UCSD-AML1 (cell line): Measurements from ENCODE around the gene SPEM1.
A peak's percentile ranks its signal among the peaks of the same experiment; 100 is the strongest.

ENCODE experiments used
- DNase-seq: peaks from one replicate; lab custom pipeline; 2025; ENCODE audit not compliant: unreplicated experiment; lab: John Stamatoyannopoulos, UW

The SPEM1 gene, protein sequence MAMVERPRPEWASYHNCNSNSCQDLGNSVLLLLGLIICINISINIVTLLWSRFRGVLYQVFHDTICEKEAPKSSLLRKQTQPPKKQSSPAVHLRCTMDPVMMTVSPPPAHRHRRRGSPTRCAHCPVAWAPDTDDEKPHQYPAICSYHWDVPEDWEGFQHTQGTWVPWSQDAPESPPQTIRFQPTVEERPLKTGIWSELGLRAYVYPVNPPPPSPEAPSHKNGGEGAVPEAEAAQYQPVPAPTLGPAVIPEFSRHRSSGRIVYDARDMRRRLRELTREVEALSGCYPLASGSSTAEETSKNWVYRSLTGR

DNA sequence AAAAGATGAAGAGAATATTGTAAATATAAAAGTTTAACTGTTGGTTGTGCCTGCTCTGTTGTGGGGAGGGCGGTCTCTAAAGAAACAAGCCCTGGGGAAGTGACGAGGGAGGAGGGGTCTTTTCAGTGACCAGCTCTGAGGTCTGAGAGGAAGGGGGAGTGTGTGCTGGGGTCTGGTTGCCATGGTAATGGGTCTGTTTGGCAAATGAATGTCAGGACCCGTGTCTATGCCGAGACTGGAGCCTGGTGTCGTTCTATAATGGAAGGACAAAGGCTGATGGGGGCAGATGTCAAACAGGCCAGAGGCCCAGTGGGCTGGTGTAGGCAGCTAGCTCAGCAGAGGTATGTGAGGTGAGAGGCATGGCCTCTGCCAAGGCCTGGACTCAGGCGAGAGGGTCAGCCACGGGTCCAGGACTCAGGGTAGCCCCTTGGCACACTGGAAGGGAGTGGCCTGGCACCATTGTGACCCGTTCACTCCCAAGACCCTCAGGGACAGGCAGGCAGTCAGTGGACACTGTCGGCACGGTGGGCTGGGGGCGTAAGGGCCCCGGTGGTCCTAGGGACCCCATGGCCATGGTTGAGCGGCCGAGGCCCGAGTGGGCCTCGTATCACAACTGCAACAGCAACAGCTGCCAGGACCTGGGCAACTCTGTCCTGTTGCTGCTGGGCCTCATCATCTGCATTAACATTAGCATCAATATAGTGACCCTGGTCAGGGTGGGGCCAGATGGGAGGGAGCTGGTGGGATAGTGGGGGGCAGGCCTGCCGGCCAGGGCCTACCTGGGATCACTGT is at the start of gene SPEM1:
Gene SPEM1 (plus strand): TSS at position 506 of the 792 bp plus-strand sequence. CDS start 61 bp downstream, at position 567.
- no peak for DNase-seq

DNA sequence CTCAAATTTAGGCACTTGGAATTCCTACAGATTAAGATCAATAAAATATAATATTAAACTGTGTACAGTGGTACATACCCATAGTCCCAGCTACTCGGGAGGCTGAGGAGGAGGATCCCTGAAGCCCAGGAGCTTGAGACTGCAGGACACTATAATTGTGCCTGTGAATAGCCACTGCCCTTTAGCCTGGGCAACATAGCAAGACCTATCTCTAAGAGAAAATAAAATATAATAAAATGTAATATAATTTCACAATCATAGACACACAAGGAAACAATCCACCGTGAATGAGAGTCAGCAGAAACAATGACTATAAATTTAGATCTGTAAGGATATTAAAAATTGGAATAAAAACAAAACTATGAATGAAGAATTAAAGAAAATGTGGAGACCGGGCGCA is 49.3 kb upstream of the SPEM1 start:
- DNase-seq: no peak

DNA sequence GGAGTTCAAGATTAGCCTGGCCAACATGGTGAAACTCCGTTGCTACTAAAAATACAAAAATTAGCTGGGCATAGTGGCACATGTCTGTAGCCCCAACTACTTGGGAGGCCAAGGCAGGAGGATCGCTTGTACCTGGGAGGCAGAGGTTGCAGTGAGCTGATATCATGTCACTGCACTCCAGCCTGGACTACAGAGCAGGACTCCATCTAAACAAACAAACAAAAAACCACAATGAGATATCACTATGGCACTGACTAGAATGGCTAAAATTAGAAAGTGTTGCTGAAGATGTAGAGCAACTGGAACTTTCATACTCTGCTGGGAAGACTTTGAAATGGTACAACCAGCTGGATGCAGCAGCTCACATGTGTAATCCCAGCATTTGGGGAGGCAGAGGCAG is 45.8 kb upstream of the SPEM1 start:
- DNase-seq: no peak

DNA sequence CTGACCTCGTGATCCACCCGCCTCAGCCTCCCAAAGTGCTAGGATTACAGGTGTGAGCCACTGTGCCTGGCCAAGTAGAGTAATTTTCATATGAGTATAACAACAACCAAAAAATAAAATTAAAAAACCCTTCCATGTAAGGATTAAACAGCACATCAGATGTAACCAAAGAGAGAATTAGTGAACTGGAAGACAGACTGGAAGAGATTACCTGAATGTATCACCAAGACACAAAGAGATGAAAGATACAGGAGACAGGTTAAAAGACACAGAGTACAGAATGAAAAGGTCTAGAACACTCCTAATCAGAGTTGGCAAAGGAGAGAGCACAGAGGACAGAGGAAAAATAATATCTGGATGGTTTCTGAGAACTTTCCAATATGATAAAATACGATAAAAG is 41.0 kb upstream of the SPEM1 start:
- DNase-seq: no peak

DNA sequence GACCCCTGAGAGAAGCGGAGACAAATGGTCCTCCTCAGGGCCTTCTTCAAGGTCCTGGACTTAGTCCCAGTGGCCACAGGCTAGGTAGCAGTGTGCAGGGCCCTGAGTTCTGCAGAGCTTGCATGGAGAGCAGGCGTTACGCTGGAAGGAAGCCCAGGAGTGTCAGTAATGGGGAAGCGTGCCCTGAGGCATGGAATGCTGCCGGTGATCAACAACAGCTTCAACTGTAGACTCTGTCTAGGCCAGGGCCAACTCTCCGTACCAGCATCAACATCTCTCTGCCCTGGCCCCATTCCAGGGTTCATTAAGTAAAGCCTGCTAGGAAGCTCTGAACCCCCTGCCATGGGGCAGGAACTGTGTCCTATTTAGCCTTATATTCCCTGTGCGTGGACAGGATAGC is 39.8 kb upstream of the SPEM1 start:
- no peak for DNase-seq

DNA sequence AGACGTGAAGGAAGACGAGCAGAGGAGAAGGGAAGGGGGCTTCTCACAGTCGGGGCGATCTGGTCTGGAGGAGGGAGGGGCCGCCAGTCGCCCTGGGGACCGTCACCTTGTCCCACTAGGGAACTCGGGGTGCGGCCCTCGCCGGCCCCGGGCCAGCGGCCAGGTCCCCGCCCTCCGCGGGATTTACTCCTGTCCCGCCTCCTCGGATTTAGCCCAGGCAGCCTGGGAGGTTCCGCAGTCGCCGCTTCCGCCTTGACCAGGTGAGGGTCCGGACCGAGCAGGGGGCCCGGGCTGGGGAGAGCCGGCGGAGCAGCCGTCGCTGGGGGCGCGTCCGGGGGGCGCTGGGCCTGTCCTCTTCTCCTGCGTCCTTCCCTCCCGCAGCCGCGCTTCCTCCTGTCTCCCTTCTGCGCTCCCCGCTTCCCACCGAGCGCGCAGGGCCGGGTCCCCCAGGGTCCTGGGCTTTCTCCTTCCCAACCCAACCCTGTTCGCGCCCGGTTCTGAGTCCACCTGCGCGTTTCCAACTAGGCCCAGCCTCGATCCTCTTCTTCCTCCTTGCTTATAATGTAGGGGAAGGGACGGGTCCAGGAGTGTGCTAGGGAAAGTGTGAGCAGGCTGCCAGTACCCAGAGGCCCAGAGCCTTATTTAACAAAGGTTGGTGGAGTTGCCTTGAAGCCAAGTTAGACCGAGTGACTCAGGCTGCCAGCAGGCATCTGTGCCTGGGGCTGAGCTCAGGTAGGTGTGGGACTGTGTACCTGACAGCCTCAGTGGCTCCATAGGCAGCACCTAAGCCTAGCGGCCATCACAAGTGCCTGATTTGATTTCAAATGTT is 39.1 kb upstream of the SPEM1 start, which contains the start of gene TNK1:
Gene TNK1 (plus strand): TSS at position 235 of the 829 bp plus-strand sequence. CDS start 1,838 bp downstream, outside the sequence.
- DNase-seq: no peak

DNA sequence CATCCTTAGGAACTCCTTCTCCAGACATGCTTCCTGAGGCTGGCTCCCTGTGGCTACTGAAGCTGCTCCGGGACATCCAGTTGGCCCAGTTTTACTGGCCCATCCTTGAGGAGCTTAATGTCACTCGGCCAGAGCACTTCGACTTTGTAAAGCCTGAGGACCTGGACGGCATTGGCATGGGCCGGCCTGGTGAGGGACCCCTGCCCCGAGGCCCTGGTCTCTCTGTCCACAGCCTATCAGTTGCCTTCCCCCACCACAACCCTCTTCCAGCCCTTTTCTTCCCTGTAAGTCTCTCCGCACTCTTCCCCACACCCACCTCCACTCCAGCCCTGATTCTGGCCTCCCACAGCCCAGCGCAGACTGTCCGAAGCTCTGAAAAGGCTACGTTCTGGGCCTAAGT is 37.2 kb upstream of the SPEM1 start:
- DNase-seq: no peak

DNA sequence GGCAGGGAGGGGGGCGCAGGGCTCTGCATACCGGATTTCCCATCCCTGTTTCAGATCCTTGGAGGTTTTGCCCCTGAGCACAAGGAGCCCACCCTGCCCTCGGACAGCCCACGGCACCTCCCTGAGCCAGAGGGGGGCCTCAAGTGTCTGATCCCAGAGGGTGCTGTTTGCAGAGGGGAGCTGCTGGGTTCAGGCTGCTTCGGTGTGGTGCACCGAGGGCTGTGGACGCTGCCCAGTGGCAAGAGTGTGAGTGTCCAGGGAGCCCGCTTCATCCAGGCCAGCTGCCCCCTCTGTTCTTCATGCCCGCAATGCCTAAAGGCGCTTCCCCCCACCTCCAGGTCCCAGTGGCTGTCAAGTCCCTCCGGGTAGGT is 36.8 kb upstream of the SPEM1 start:
- DNase-seq: no peak

DNA sequence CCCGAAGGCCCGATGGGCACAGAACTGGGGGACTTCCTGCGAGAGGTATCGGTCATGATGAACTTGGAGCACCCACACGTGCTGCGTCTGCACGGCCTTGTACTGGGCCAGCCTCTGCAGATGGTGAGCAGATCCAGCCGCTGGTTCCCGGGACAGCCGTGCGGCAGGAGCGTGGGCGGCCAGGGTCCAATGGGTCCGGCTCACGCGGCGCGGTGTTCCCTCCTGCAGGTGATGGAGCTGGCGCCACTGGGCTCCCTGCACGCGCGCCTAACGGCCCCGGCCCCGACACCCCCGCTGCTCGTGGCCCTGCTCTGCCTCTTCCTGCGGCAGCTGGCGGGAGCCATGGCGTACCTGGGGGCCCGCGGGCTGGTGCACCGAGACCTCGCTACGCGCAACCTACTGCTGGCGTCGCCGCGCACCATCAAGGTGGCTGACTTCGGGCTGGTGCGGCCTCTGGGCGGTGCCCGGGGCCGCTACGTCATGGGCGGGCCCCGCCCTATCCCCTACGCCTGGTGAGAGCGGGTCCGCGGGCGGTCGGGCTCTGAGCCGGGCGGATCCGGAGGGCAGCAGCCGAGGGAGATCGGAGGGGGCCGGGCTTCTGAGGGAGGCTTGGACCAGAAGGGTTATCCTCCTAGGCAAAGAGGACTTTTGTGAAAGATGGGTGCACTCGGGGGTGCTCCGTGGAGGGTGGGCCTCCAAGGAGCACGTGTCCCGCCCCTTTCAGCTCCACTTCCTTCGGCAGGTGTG is 36.2 kb upstream of the SPEM1 start:
- no peak for DNase-seq

DNA sequence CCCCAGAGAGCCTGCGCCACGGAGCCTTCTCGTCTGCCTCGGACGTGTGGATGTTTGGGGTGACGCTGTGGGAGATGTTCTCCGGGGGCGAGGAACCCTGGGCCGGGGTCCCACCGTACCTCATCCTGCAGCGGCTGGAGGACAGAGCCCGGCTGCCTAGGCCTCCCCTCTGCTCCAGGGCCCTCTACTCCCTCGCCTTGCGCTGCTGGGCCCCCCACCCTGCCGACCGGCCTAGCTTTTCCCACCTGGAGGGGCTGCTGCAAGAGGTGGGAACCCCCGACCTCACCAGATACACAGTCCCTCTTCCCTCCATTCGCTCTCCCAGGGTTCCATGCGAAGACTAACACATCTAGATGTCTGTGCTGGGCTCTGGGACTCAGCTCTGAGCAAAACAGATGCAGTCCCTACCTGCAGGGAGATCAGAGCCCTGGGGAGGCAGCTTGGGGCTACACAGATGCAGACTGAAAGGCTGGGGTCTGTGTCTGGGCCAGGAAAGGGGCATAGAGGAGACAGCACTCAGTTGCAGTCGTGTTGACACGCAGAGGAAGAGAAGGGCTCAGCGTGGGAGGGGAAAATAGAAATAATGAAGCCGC is 35.5 kb upstream of the SPEM1 start:
- no peak for DNase-seq

DNA sequence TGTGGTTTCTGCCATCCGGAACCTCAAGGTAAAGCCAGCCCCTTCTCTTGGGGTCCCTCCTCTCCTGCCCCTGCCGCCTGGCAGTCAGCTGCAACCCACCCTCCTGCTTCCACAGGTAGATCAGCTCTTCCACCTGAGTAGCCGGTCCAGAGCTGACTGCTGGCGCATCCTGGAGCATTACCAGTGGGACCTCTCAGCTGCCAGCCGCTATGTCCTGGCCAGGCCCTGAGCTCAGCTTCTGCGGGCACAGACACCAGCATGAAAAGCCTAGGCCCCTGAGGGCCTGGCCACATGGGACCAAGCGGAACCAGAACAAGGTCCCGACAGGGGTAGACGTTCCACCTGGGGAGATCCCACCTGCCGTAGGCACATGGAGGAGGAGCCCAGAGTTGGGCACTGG is 31.3 kb upstream of the SPEM1 start:
- no peak for DNase-seq

DNA sequence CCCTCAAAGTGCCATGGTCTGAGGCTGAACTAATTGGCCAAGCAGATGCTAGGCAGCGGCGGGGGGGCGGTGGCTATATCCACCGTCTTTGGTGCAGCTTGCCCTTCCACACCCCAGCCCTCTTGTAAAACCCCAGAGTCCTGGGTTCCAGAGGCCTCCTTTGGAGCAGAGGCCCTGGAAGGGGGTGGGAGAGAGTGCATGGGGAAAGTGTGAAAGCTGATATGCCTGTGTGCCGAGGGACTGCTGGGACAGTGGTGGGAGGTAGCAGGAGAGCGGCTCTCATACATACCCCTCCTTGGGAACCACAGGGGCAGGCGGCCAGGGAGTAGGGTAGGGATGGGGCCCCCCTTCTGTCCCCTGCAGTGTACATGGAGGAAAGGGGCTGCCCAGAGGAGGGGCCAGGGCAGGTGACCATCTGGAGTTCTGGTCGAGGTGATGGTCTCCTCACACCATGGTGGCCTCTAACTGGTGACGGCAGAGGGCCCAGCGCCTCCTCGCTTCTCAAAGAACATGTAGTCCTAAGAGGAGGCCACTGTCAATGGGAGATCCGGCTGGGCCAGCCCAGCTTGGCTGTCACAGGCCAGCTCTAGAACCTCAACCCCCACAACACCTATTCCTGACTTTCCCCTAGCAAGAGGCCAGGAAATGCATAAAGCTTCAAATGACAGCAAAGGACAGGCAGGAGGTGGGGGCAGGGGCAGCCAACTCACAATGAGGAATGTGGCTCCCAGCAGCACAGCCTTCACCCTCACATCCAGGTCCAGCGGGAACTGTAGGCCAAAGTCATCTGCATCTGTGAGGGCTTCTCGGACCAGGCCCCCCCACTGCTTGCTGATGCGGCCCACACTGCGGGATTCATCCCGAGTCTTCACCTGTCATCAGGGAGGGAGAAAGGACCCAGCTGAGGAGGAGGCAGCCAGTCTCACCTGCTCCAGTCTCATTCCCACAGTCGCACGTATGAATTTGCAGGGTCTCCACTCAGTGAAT is 29.9 kb upstream of the SPEM1 start:
- DNase-seq: no peak

DNA sequence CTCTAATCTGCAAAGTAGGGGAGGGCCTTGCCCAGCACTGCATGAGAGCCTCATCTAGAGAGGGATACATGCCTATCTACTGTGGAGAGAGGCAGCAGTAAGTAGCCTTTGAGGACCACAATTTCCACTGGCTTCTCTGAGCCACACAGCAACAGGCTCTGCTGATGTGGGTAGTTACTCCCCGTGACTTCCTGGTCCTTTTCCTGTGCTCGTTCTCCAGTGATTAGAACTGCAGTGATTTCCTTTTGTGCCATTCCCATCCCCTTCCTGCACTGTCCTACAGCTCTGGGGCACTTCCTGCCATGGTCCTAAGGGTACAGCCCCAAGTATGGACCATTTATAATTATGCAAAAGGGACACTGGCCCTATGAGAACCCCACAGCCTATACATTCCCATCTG is 28.8 kb upstream of the SPEM1 start:
- no peak for DNase-seq

DNA sequence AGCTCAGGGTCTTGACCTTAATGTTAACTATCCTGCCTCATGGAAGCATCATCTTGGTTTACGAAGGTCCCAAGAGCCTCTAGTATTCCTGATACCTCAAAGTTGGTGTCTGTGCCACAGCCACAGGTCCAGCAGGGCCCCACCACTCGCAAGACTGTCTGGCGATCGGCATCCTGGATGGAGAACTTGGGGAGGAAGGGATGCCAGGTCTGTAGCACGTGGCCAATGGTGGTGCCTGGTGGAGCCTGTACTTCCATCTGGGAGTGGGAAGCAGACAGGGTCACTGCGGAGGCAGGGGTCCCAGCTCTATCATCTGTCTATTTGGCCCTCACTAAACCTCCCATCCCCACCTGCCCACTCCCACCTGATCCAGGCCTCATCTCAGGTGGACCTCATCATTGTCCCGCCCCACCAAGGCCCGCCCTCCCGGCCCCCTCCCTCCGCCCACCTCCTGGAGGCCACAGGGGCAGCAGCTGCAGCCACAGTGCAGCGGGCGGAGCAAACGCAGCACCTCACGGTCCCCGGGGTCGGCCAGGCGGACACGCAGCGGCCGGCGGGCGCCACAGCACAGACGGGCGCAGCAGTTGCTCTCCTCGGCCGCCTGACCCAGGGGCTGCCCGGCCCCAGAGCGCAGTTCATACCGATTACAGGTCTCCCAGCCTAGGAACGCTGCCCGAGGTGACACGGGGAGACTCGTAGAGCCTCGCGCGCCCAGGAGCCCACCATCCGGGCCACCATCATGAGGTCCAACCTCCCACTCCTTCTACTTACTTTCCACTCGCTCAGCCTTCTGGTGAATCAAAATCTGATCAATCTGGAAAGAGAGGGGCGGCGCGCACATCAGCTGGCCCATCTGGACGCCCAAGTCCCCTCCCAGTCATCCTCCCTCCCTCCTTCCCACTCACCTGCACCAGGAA is 27.2 kb upstream of the SPEM1 start:
- no peak for DNase-seq

DNA sequence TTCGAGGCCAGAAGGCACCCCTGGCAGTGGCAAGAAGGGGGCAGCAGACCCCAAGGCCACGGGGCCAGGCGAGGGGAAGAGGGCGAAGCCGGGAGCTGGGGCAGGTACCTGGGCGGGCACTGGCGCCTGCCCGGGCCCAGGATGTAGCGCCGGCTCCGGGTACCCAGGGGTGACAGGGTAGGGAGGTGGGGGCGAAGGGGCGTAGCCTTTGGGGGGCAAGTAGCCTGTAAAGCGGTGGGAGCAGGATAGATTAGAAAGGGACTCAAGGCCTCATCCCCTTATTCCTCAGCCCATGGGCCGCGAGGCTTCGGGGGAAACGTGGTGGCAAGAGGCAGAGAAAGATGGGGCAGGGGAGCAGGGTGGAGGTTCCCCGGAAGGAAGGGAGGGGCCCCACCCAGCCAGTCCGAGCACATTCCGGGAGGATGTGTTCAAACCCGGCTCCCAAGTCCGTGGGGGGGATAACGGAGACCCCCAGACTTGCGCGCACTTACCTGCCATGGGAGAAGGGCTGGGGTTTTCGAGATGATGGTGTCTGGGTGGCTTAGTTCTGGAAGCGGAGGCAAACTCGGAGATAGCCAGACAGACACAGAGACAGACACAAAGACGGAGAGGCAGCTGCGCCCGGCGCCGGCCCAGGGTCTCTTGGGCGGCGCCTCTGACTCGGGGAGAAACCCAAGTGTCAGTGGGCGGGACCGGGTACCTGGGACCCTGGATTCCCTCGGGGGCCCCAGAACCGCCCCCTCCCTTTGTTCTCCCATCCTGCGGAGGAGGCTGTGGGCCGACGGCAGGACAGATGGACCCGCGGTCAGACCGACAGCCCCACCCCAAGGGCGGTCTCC is 26.3 kb upstream of the SPEM1 start:
- DNase-seq: no peak

DNA sequence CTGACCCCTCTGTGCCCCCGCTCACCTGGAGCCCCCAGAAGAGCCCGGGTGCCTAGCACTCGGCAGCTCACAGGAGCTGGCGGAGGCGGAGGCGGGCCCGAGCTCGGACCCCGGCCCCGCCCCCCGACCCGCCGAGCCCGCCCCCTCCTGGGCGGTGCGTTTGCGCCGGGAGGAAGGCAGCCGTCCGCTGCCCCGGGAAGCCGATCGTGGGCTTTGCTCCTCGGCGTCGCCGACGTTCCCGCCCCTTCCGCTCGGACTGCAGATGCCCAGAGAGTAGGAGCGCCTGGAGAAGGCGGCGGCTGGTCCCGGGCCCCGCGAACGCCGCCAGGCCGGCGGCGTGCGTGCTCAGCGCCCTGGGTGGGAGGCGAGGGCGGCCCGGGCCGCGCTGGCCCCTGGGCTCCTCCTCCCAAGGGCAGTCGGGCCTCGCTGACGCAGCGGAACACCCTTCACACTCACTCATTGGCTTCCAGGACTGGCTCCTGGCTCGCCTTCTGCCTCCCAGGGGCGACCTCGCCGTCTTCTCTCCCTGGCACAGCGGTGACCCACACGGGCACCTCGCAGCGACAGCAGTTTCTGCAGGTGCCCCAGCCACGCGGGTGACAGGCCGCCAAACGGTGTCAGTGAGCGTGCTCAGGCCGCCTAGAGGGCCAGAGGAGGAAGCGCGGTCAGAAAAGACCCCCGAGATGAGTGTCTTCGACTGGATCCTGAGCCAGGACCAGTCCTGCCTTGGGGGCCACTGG is 25.5 kb upstream of the SPEM1 start, which contains the start of gene PLSCR3:
Gene PLSCR3 (minus strand): TSS at position 74 of the 740 bp plus-strand sequence. CDS start 415 bp downstream, outside the sequence.
- DNase-seq: peak; percentile 87

DNA sequence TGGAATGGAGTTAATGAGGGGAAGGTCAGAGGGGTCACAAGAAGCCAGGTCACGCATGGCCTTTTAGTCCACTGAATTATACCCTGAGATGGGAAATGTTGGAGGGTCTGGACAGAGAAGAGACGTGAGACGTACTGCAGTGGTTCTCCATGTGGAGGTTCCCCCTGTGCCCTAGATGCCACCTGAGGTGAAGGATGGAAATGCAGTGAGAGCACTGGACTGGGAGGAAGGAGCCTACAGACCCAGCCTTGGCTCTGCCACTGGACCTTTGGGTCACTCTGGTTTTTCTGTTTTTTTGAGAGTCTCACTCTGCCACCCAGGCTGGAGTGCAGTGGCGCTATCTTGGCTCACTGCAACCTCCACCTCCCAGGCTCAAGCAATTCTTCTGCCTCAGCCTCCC is 24.0 kb upstream of the SPEM1 start:
- DNase-seq: no peak
